Measurements from ENCODE around the gene CYS1.

- TF ChIP-seq POLR2A (IDR thresholded peaks at IDR 0.05; ENCODE audit: borderline replicate concordance, extremely low read depth, insufficient read depth, insufficient read length) (no peak), EGR1 (IDR thresholded peaks at IDR 0.05; ENCODE audit: low read depth) (no peak), SRF (IDR thresholded peaks at IDR 0.05; ENCODE audit: low read depth) (no peak), REST (IDR thresholded peaks at IDR 0.05; ENCODE audit: low read depth) (no peak), ZFX (IDR thresholded peaks at IDR 0.05) (no peak), RAD21 (IDR thresholded peaks at IDR 0.05; ENCODE audit: low read depth) (no peak), CBX3 (IDR thresholded peaks at IDR 0.05; ENCODE audit: low read depth) (no peak), EZH2phosphoT487 (IDR thresholded peaks at IDR 0.05; ENCODE audit: borderline replicate concordance) (no peak)
- TF ChIP-seq, protein P1, sequence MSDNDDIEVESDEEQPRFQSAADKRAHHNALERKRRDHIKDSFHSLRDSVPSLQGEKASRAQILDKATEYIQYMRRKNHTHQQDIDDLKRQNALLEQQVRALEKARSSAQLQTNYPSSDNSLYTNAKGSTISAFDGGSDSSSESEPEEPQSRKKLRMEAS (IDR thresholded peaks at IDR 0.05): no peak
- TF ChIP-seq, protein P2, sequence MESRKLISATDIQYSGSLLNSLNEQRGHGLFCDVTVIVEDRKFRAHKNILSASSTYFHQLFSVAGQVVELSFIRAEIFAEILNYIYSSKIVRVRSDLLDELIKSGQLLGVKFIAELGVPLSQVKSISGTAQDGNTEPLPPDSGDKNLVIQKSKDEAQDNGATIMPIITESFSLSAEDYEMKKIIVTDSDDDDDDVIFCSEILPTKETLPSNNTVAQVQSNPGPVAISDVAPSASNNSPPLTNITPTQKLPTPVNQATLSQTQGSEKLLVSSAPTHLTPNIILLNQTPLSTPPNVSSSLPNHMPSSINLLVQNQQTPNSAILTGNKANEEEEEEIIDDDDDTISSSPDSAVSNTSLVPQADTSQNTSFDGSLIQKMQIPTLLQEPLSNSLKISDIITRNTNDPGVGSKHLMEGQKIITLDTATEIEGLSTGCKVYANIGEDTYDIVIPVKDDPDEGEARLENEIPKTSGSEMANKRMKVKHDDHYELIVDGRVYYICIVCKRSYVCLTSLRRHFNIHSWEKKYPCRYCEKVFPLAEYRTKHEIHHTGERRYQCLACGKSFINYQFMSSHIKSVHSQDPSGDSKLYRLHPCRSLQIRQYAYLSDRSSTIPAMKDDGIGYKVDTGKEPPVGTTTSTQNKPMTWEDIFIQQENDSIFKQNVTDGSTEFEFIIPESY (IDR thresholded peaks at IDR 0.05; ENCODE audit: extremely low read depth, insufficient replicate concordance, low read length): no peak
- TF ChIP-seq, protein P3, sequence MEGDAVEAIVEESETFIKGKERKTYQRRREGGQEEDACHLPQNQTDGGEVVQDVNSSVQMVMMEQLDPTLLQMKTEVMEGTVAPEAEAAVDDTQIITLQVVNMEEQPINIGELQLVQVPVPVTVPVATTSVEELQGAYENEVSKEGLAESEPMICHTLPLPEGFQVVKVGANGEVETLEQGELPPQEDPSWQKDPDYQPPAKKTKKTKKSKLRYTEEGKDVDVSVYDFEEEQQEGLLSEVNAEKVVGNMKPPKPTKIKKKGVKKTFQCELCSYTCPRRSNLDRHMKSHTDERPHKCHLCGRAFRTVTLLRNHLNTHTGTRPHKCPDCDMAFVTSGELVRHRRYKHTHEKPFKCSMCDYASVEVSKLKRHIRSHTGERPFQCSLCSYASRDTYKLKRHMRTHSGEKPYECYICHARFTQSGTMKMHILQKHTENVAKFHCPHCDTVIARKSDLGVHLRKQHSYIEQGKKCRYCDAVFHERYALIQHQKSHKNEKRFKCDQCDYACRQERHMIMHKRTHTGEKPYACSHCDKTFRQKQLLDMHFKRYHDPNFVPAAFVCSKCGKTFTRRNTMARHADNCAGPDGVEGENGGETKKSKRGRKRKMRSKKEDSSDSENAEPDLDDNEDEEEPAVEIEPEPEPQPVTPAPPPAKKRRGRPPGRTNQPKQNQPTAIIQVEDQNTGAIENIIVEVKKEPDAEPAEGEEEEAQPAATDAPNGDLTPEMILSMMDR (IDR thresholded peaks at IDR 0.05 in 2 of 3, conservative IDR thresholded peaks at IDR 0.05 in 1 of 3; ENCODE audit: borderline replicate concordance in 1 of 3, insufficient read depth in 1 of 3, low read depth in 2 of 3, low read length in 2 of 3): no peak
Measured at GRCh38 chr2:10029875-10030223, 50.4 kb downstream of the CYS1 start.
